Measurements from ENCODE around the gene MTHFD1.

Gene MTHFD1

GRCh38 chr14:64464651-64465050 is 76.5 kb downstream of the MTHFD1 start:
- peak overlapping the region; percentile 72 for H3K4me3 ChIP-seq (ENCODE audit: low read length)
- no peak for DNase-seq (ENCODE audit: low read depth)
- TF ChIP-seq CTCF (conservative IDR thresholded peaks at IDR 0.05; ENCODE audit: low read length): no peak

GRCh38 chr14:64465191-64465822 is 77.2 kb downstream of the MTHFD1 start, which contains the start of gene AKAP5:
Gene AKAP5, plus strand, starts transcription at chr14:64465499. Its CDS starts 2,896 bp downstream, at chr14:64468395.
- no peak for DNase-seq (ENCODE audit: low read depth)
- H3K4me3 ChIP-seq (ENCODE audit: low read length): peak within 1 kb of the TSS; percentile 72
- no peak for TF ChIP-seq CTCF (conservative IDR thresholded peaks at IDR 0.05; ENCODE audit: low read length)

- DNase-seq (ENCODE audit: low read depth): peak; percentile 48
- H3K4me3 ChIP-seq (ENCODE audit: low read length): peak overlapping the region; percentile 72
- TF ChIP-seq CTCF (conservative IDR thresholded peaks at IDR 0.05; ENCODE audit: low read length): peak; percentile 57
Observed at GRCh38 chr14:64465831-64466554, 77.8 kb downstream of the MTHFD1 start.

- no peak overlapping the region for H3K4me3 ChIP-seq (ENCODE audit: low read length)
- DNase-seq (ENCODE audit: low read depth): no peak
- TF ChIP-seq CTCF (conservative IDR thresholded peaks at IDR 0.05; ENCODE audit: low read length): no peak
Observed at GRCh38 chr14:64467101-64467500, 78.9 kb downstream of the MTHFD1 start.

- no peak for DNase-seq (ENCODE audit: low read depth)
- no peak overlapping the region for H3K4me3 ChIP-seq (ENCODE audit: low read length)
- TF ChIP-seq CTCF (conservative IDR thresholded peaks at IDR 0.05; ENCODE audit: low read length): no peak
Observed at GRCh38 chr14:64467566-64467965, 79.4 kb downstream of the MTHFD1 start.

GRCh38 chr14:64468451-64468850 is 80.3 kb downstream of the MTHFD1 start:
- no peak overlapping the region for H3K4me3 ChIP-seq (ENCODE audit: low read length)
- TF ChIP-seq CTCF (conservative IDR thresholded peaks at IDR 0.05; ENCODE audit: low read length): no peak
- no peak for DNase-seq (ENCODE audit: low read depth)

- H3K4me3 ChIP-seq (ENCODE audit: low read length): no peak overlapping the region
- DNase-seq (ENCODE audit: low read depth): no peak
- no peak for TF ChIP-seq CTCF (conservative IDR thresholded peaks at IDR 0.05; ENCODE audit: low read length)
Observed at GRCh38 chr14:64474041-64474440, 85.9 kb downstream of the MTHFD1 start.
